ENCODE data around the gene FBXL16. TPM values are rescaled to one million over a fixed set of nuclear protein-coding genes. Genes with fewer than 3 reads are reported as not detected.
"Not testable (repeated sequence)": the region's sequence is repeated elsewhere in the genome, so short reads cannot be mapped to it uniquely, and the experiment has no call there.

The FBXL16 gene, protein sequence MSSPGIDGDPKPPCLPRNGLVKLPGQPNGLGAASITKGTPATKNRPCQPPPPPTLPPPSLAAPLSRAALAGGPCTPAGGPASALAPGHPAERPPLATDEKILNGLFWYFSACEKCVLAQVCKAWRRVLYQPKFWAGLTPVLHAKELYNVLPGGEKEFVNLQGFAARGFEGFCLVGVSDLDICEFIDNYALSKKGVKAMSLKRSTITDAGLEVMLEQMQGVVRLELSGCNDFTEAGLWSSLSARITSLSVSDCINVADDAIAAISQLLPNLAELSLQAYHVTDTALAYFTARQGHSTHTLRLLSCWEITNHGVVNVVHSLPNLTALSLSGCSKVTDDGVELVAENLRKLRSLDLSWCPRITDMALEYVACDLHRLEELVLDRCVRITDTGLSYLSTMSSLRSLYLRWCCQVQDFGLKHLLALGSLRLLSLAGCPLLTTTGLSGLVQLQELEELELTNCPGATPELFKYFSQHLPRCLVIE
- not detected for total RNA-seq

DNA sequence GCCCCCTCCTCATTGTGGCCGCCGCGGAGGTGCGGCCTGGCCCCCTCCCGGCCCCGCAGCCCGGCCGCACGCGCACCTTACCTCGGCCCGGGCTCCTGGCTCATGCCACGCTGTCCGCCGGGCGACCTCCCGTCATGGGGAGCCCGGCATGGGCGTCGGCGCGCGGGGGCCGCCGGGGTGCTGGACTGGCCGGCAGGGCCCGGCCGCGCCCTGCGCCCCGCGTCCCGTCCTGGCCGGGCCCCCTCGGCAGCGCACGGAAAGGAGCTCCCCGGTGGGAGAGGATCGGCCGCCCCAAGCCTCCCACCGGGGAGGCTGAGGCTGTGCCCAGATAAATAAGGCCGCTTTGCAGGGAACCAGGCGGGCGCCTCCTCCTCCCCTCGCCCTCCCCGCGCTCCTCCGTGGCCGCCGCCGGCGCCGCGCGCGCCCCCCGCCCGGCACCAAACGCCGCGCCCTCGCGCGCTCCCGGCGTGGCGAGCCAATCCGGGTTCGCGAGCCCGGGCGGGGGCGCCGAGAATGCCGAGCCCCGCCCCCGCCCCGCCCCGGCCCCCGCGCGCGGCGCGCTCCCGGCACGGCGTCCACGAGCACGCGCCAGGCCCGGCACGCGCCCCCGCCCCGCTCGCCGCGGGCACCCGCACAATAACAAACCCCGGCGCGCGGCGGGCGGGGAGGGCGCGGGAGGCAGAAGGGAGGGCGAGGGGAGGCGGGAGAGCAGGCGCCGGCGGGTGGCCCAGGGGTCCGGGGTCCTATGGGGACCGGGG is at the start of gene FBXL16:
Gene FBXL16 (minus strand): TSS at position 371 of the 758 bp plus-strand sequence. CDS start 8,396 bp downstream, outside the sequence.
- no peak within 1 kb of the TSS for H3K27ac ChIP-seq (ENCODE audit: low read depth, low read length)
- H3K9me3 ChIP-seq (ENCODE audit: control insufficient read depth in 3 of 3, low read length in 3 of 3): no peaks in the 10 kb centered on the region
- H3K4me1 ChIP-seq (ENCODE audit: control insufficient read depth in 3 of 3, insufficient read depth in 3 of 3, low read length in 3 of 3): peaks cover 0 to 10% (median 4%) of the 10 kb centered on the region in 3 donors
- no peaks in the 10 kb centered on the region for H3K36me3 ChIP-seq (ENCODE audit: control insufficient read depth in 3 of 3, insufficient read depth in 3 of 3, low read length in 3 of 3)
- no peak within 1 kb of the TSS for H3K4me3 ChIP-seq (ENCODE audit: low read length in 3 of 3)
- H3K27me3 ChIP-seq (ENCODE audit: control insufficient read depth in 3 of 3, insufficient read depth in 3 of 3, low read length in 3 of 3): peaks cover 76 to 92% (median 86%) of the 10 kb centered on the region in 3 donors
- H3K9ac ChIP-seq (ENCODE audit: low read depth in 1 of 3, low read length in 3 of 3): no peak within 1 kb of the TSS

DNA sequence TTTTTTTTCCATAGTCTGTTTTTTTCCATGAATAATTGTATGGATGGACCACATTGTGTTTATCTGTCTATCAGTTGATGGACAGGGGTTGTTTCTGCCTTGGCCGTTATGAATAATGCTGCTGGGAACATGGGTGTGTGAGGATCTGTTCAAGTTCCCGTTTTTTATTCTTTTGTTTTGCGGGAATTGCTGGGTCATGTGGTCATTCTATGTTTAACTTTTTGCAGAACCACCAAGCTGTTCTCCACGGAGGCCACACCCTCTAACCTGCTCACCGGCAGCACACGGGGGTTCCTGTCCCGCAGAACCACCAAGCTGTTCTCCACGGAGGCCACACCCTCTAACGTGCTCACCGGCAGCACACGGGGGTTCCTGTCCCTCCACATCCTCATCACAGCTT is 49.1 kb upstream of the FBXL16 start:
- Histone ChIP-seq H3K4me3 (ENCODE audit: low read length in 3 of 3) (no peak overlapping the region), H3K27me3 (ENCODE audit: control insufficient read depth in 3 of 3, insufficient read depth in 3 of 3, low read length in 3 of 3) (peaks cover 20 to 33% (median 29%) of the 10 kb centered on the region in 3 donors), H3K36me3 (ENCODE audit: control insufficient read depth in 3 of 3, insufficient read depth in 3 of 3, low read length in 3 of 3) (no peaks in the 10 kb centered on the region), H3K4me1 (ENCODE audit: control insufficient read depth in 3 of 3, insufficient read depth in 3 of 3, low read length in 3 of 3) (peaks cover 0 to 4% (median 0%) of the 10 kb centered on the region in 3 donors), H3K9ac (ENCODE audit: low read depth in 1 of 3, low read length in 3 of 3) (no peak overlapping the region), H3K27ac (ENCODE audit: low read depth, low read length) (no peak overlapping the region), H3K9me3 (ENCODE audit: control insufficient read depth in 3 of 3, low read length in 3 of 3) (no peaks in the 10 kb centered on the region)

DNA sequence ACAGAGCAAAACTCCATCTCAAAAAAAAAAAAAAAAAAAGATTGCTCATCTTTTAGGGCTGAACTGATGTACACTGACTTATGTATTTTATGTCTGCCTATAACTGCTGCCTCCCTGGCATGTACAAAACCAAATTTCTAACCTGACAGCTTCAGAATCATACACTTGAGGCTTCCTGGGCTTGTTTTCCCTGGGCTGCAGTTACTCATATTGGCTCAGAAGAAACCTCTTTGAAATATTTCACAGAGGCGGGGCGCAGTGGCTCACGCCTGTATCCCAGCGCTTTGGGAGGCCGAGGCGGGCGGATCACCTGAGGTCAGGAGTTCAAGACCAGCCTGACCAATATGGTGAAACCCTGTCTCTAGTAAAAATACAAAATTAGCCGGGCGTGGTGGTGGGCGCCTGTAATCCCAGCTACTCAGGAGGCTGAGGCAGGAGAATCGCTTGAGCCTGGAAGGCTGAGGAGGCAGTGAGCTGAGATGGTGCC is 48.6 kb upstream of the FBXL16 start:
- not testable (repeated sequence) for H3K4me3 ChIP-seq (ENCODE audit: low read length in 3 of 3); H3K9me3 ChIP-seq (ENCODE audit: control insufficient read depth in 3 of 3, low read length in 3 of 3); H3K9ac ChIP-seq (ENCODE audit: low read depth in 1 of 3, low read length in 3 of 3); H3K27ac ChIP-seq (ENCODE audit: low read depth, low read length); H3K4me1 ChIP-seq (ENCODE audit: control insufficient read depth in 3 of 3, insufficient read depth in 3 of 3, low read length in 3 of 3); H3K36me3 ChIP-seq (ENCODE audit: control insufficient read depth in 3 of 3, insufficient read depth in 3 of 3, low read length in 3 of 3)
- H3K27me3 ChIP-seq (ENCODE audit: control insufficient read depth in 3 of 3, insufficient read depth in 3 of 3, low read length in 3 of 3): peaks cover 20 to 33% (median 29%) of the 10 kb centered on the region in 3 donors

DNA sequence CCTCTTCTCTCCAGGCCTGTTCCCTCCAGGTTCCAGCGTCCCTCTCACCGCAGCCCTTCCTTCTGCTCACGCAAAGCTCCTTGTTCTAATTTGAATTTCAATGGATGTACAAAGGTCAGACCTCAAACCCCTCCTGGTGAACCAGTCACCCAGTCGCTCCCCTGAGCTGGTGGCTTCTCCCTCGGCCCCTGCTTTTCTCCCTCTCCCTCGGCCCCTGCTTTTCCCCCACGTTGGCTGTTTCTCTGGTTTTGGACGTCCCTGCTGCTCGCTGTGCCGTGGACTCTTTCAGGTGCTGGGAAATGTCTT is 46.4 kb upstream of the FBXL16 start:
- no peak overlapping the region for H3K9ac ChIP-seq (ENCODE audit: low read depth in 1 of 3, low read length in 3 of 3)
- no peaks in the 10 kb centered on the region for H3K36me3 ChIP-seq (ENCODE audit: control insufficient read depth in 3 of 3, insufficient read depth in 3 of 3, low read length in 3 of 3)
- H3K4me1 ChIP-seq (ENCODE audit: control insufficient read depth in 3 of 3, insufficient read depth in 3 of 3, low read length in 3 of 3): peaks cover 0 to 4% (median 0%) of the 10 kb centered on the region in 3 donors
- no peak overlapping the region for H3K4me3 ChIP-seq (ENCODE audit: low read length in 3 of 3)
- H3K9me3 ChIP-seq (ENCODE audit: control insufficient read depth in 3 of 3, low read length in 3 of 3): no peaks in the 10 kb centered on the region
- H3K27me3 ChIP-seq (ENCODE audit: control insufficient read depth in 3 of 3, insufficient read depth in 3 of 3, low read length in 3 of 3): peaks cover 20 to 33% (median 29%) of the 10 kb centered on the region in 3 donors
- no peak overlapping the region for H3K27ac ChIP-seq (ENCODE audit: low read depth, low read length)

DNA sequence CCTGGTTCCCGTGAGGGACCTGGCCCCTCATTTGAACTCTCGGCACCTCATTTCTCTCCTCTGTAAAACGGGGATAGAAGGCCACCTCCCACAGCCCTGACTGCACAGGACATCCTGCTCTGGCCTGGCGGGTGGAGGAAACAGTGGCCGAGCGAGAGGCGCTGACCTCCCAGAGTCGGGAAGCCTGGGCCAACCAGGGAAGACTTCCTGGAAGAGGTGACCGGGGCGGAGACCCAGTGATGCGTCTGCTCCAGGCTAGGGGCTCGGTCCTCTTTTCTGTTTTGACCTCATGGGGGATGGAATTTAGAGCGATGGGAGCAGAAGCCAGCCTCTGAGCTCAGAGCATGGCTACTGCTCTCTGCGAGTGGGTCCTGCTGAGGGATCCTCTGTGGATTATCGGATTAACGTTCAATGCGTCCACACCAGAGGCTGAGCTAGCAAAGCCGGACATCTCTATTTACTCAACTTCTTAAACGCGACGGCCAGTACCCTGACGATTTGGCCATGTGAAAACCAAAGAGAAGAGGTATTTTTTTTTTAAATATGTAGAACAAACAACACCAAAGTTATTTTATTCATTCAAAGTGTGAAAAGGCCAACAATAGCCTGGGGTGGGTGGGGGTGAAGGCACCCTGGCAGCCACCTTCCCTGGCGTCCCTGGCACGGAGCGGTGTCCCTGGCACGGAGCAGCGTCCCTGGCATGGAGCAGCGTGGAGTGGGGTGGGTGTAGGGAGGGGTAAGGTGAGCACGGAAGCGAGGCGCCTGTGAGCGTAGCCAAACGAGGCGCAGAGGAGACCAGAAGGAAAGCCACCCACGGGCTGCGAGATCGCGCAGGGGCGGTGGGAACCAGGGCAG is 45.8 kb upstream of the FBXL16 start:
- Histone ChIP-seq H3K27ac (ENCODE audit: low read depth, low read length) (no peak overlapping the region), H3K4me3 (ENCODE audit: low read length in 3 of 3) (no peak overlapping the region), H3K9ac (ENCODE audit: low read depth in 1 of 3, low read length in 3 of 3) (no peak overlapping the region), H3K36me3 (ENCODE audit: control insufficient read depth in 3 of 3, insufficient read depth in 3 of 3, low read length in 3 of 3) (no peaks in the 10 kb centered on the region), H3K9me3 (ENCODE audit: control insufficient read depth in 3 of 3, low read length in 3 of 3) (no peaks in the 10 kb centered on the region), H3K4me1 (ENCODE audit: control insufficient read depth in 3 of 3, insufficient read depth in 3 of 3, low read length in 3 of 3) (peaks cover 0 to 4% (median 0%) of the 10 kb centered on the region in 3 donors), H3K27me3 (ENCODE audit: control insufficient read depth in 3 of 3, insufficient read depth in 3 of 3, low read length in 3 of 3) (peaks cover 20 to 33% (median 28%) of the 10 kb centered on the region in 3 donors)

DNA sequence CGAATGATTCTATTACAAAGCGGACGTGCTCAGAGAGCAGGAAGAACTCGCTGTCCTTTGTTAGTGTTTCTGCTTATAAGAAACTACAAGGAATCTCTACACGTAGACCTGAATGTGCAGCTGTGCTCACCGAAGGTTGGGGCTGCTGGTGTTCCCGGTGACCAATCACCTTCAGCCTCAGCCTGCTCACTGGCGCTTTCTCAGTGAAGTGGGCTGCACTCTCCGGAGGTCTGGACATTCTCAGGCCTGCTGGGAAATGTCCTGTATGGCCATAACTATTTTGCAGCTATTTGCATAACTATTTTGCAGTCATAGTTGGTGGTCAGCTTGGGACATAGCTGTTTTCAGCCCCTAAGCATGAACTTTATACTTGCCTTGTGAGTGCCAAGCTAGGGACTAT is 44.9 kb upstream of the FBXL16 start:
- Histone ChIP-seq H3K4me1 (ENCODE audit: control insufficient read depth in 3 of 3, insufficient read depth in 3 of 3, low read length in 3 of 3) (peaks cover 0 to 4% (median 0%) of the 10 kb centered on the region in 3 donors), H3K27ac (ENCODE audit: low read depth, low read length) (no peak overlapping the region), H3K9ac (ENCODE audit: low read depth in 1 of 3, low read length in 3 of 3) (no peak overlapping the region), H3K36me3 (ENCODE audit: control insufficient read depth in 3 of 3, insufficient read depth in 3 of 3, low read length in 3 of 3) (no peaks in the 10 kb centered on the region), H3K27me3 (ENCODE audit: control insufficient read depth in 3 of 3, insufficient read depth in 3 of 3, low read length in 3 of 3) (peaks cover 17 to 30% (median 26%) of the 10 kb centered on the region in 3 donors), H3K9me3 (ENCODE audit: control insufficient read depth in 3 of 3, low read length in 3 of 3) (no peaks in the 10 kb centered on the region), H3K4me3 (ENCODE audit: low read length in 3 of 3) (no peak overlapping the region)

DNA sequence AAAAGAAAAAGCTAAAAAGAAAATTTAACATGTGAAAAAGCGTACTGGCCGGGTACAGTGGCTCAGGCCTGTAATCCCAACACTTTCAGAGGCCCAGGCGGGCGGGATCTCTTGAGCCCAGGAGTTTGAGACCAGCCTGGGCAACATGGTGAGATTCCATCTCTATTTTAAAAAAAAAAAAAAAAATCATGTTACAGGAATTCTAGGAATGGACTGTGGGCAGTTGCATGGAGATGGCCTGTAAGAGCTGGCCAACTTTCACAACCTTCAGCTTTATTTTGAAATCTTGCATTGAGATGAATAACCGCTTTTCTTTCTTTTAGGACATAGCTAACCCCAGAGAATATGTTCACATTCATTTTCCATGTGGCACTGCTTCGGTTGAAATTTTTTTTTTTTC is 43.4 kb upstream of the FBXL16 start:
- Histone ChIP-seq H3K9ac (ENCODE audit: low read depth in 1 of 3, low read length in 3 of 3) (no peak overlapping the region), H3K9me3 (ENCODE audit: control insufficient read depth in 3 of 3, low read length in 3 of 3) (no peaks in the 10 kb centered on the region), H3K27ac (ENCODE audit: low read depth, low read length) (no peak overlapping the region), H3K4me3 (ENCODE audit: low read length in 3 of 3) (no peak overlapping the region), H3K36me3 (ENCODE audit: control insufficient read depth in 3 of 3, insufficient read depth in 3 of 3, low read length in 3 of 3) (no peaks in the 10 kb centered on the region), H3K27me3 (ENCODE audit: control insufficient read depth in 3 of 3, insufficient read depth in 3 of 3, low read length in 3 of 3) (peaks cover 20 to 31% (median 26%) of the 10 kb centered on the region in 3 donors), H3K4me1 (ENCODE audit: control insufficient read depth in 3 of 3, insufficient read depth in 3 of 3, low read length in 3 of 3) (peaks cover 0 to 4% (median 0%) of the 10 kb centered on the region in 3 donors)

DNA sequence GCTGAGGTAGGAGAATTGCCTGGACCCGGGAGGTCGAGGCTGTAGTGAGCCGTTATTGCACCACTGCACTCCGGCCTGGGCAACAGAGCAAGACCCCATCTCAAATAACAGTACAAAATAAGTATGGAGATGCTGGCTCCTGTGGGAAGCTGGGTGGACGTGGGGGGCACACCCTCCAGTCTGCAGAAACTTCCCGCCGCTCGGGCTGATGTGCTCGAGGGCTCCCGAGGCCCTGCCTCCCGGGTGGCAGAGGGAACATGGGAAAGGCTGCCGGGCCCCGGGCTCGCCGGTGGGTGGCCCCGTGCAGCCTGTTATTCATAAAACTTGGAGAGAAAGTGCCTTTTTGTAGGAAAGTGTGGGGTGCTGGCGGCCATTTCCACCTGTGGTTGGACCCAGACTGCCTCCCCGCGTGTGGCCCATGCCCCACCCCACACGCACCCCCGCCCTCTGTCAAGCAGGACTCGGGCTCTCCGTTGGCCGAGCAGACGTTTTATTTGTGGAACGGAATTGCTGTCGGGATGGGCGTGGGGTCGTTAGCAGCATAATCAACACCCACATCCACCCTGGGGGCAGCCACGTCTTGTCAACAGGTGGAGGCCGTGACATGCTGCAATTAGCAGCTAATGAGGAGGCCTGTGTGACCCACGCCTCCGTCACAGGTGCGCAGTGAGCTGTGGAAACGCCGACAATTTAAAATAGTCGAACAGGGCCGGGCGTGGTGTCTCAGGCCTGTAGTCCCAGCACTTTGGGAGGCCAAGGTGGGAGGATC is 42.6 kb upstream of the FBXL16 start:
- H3K4me3 ChIP-seq (ENCODE audit: low read length in 3 of 3): no peak overlapping the region
- no peak overlapping the region for H3K27ac ChIP-seq (ENCODE audit: low read depth, low read length)
- no peaks in the 10 kb centered on the region for H3K36me3 ChIP-seq (ENCODE audit: control insufficient read depth in 3 of 3, insufficient read depth in 3 of 3, low read length in 3 of 3)
- peaks cover 0 to 4% (median 0%) of the 10 kb centered on the region in 3 donors for H3K4me1 ChIP-seq (ENCODE audit: control insufficient read depth in 3 of 3, insufficient read depth in 3 of 3, low read length in 3 of 3)
- H3K9me3 ChIP-seq (ENCODE audit: control insufficient read depth in 3 of 3, low read length in 3 of 3): no peaks in the 10 kb centered on the region
- no peak overlapping the region for H3K9ac ChIP-seq (ENCODE audit: low read depth in 1 of 3, low read length in 3 of 3)
- peaks cover 17 to 33% (median 20%) of the 10 kb centered on the region in 3 donors for H3K27me3 ChIP-seq (ENCODE audit: control insufficient read depth in 3 of 3, insufficient read depth in 3 of 3, low read length in 3 of 3)

DNA sequence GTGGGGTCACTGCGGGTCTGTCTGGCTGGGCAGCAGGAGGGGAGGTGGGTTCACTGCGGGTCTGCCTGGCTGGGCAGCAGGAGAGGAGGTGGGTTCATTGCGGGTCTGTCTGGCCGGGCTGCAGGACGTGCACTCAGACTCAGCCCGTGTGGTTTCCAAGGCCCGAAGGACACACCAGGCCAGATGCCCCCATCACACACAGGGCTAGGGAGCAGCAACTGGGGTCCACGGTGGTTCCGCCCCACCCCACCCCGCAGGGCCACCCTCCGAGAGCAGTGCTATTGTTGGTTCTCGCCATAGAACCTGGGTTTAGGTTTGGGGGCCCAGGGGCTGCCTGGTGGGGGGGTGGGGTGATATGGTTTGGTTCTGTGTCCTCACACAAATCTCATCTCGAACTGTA is 41.0 kb upstream of the FBXL16 start:
- Histone ChIP-seq H3K9me3 (ENCODE audit: control insufficient read depth in 3 of 3, low read length in 3 of 3) (no peaks in the 10 kb centered on the region), H3K4me3 (ENCODE audit: low read length in 3 of 3) (no peak overlapping the region), H3K9ac (ENCODE audit: low read depth in 1 of 3, low read length in 3 of 3) (no peak overlapping the region), H3K27ac (ENCODE audit: low read depth, low read length) (no peak overlapping the region), H3K27me3 (ENCODE audit: control insufficient read depth in 3 of 3, insufficient read depth in 3 of 3, low read length in 3 of 3) (peaks cover 8 to 27% (median 10%) of the 10 kb centered on the region in 3 donors), H3K36me3 (ENCODE audit: control insufficient read depth in 3 of 3, insufficient read depth in 3 of 3, low read length in 3 of 3) (no peaks in the 10 kb centered on the region), H3K4me1 (ENCODE audit: control insufficient read depth in 3 of 3, insufficient read depth in 3 of 3, low read length in 3 of 3) (no peaks in the 10 kb centered on the region)

Data from skeletal muscle tissue (tissue), 4 donors.